ENCODE measurements around the gene FNIP1.

Gene FNIP1

GRCh38 chr5:131795879-131796792, 681 bp downstream of the FNIP1 start:
- peak; percentile 50 for DNase-seq (ENCODE audit: low spot score)
- TF ChIP-seq, protein P1, sequence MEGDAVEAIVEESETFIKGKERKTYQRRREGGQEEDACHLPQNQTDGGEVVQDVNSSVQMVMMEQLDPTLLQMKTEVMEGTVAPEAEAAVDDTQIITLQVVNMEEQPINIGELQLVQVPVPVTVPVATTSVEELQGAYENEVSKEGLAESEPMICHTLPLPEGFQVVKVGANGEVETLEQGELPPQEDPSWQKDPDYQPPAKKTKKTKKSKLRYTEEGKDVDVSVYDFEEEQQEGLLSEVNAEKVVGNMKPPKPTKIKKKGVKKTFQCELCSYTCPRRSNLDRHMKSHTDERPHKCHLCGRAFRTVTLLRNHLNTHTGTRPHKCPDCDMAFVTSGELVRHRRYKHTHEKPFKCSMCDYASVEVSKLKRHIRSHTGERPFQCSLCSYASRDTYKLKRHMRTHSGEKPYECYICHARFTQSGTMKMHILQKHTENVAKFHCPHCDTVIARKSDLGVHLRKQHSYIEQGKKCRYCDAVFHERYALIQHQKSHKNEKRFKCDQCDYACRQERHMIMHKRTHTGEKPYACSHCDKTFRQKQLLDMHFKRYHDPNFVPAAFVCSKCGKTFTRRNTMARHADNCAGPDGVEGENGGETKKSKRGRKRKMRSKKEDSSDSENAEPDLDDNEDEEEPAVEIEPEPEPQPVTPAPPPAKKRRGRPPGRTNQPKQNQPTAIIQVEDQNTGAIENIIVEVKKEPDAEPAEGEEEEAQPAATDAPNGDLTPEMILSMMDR (IDR thresholded peaks at IDR 0.05; ENCODE audit: extremely low read depth, insufficient read depth, missing control alignments) = no peak

DNA sequence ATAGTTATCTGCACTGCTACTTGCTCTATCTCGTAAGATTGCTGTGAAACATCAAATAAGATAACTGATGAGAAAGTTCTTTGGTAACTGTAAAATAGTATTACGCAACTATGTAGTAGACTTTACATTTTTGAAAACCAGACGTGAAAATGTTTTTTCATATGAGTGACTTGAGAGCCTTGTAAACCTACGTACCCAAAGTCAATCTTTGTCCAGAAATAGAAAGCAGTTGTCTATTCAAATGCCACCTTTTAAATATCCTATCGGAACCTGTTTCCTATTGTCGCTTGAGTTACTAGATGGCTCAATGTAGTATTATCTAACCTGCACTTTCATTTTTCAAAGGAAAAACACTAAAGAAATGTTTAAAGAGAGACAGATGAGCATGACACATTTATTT, 1.6 kb downstream of the FNIP1 start:
- TF ChIP-seq, protein P1 (IDR thresholded peaks at IDR 0.05; ENCODE audit: extremely low read depth, insufficient read depth, missing control alignments) = no peak
- in situ Hi-C loops (cut with MboI; ENCODE audit: low pct_unique_long_range_greater_than_20kb, low sequenced_read_pairs, unreplicated experiment) = no loop called here
- DNase-seq (ENCODE audit: low spot score) = peak; percentile 28

More at GRCh38 chr5:131795879-131796792, 681 bp downstream of the FNIP1 start:
- in situ Hi-C loops (cut with MboI; ENCODE audit: low pct_unique_long_range_greater_than_20kb, low sequenced_read_pairs, unreplicated experiment) = no loop called here

DNA sequence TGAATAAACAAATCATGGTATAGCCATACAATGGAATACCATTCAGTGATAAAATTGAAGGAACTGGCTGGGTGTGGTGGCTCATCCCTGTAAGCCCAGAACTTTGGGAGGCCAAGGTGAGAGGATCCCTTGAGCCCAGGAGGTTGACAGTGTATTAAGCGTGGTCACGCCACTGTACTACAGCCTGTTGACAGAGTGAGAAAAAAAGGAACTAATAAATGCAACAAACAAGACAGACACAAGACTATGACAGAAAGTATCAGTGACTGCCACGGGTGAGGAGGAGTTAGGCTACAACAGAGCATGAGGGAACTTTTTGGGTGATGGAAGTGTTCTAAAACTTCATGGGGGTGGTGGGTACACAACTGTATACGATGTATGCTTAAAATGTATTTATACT, 2.2 kb downstream of the FNIP1 start:
- in situ Hi-C loops (cut with MboI; ENCODE audit: low pct_unique_long_range_greater_than_20kb, low sequenced_read_pairs, unreplicated experiment) = no loop called here
- TF ChIP-seq, protein P1 (IDR thresholded peaks at IDR 0.05; ENCODE audit: extremely low read depth, insufficient read depth, missing control alignments) = no peak
- DNase-seq (ENCODE audit: low spot score) = peak; percentile 29

DNA sequence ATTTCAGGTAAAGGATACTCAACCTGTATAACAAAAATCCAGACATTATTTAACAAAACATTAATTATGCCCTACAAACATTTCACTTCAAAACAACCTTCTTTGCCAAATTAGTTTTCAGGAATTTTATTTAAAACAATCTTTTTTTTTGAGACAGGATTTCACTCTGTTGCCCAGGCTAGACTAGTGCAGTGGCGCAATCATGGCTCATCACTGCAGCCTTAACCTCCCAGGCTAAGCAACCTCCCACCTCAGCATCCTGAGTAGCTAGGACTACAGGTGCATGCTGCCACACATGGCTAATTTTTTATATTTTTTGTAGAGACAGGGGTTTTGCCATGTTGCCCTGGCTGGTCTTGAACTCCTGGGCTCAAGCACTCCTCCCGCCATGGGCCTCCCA, 3.9 kb downstream of the FNIP1 start:
- in situ Hi-C loops (cut with MboI; ENCODE audit: low pct_unique_long_range_greater_than_20kb, low sequenced_read_pairs, unreplicated experiment) = no loop called here
- no peak for DNase-seq (ENCODE audit: low spot score)
- TF ChIP-seq, protein P1 (IDR thresholded peaks at IDR 0.05; ENCODE audit: extremely low read depth, insufficient read depth, missing control alignments) = no peak

DNA sequence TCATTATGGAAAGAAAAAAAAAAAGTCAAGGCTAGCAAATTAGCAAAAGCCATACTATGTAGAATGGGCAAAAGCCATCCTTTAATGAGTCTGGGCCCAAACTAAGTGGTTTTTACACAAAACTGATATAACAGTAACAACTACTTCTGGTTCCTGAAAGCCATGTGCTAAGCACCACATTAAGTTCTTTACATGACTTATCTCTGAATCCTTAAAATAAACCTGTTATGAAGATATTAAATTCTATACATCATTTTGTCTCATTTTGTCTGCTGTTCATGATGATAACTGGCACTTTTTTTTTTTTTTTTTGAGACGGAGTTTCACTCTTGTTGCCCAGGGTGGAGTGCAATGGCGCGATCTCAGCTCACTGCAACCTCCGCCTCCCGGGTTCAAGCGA, 5.0 kb downstream of the FNIP1 start:
- in situ Hi-C loops (cut with MboI; ENCODE audit: low pct_unique_long_range_greater_than_20kb, low sequenced_read_pairs, unreplicated experiment) = no loop called here
- no peak for DNase-seq (ENCODE audit: low spot score)
- TF ChIP-seq, protein P1 (IDR thresholded peaks at IDR 0.05; ENCODE audit: extremely low read depth, insufficient read depth, missing control alignments) = no peak

DNA sequence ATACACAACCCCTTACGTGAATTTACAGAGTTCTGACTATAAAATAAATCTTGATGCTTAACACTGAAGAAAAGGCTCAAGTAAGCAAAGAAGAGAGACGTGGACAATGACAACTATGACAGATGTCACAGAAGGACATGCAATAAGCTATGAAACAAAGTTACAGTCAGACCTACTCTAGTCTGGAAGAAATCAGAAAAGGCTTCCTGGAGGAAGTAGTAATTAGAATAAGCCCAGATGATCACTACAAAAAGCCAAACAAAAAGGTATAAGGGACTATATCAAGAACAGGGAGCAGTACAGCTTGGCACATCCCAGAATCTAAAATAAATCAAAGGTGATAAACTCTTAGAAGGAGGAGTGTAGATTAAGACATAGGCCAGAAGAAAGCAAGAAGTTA, 6.3 kb downstream of the FNIP1 start:
- DNase-seq (ENCODE audit: low spot score) = no peak
- TF ChIP-seq, protein P1 (IDR thresholded peaks at IDR 0.05; ENCODE audit: extremely low read depth, insufficient read depth, missing control alignments) = no peak
- in situ Hi-C loops (cut with MboI; ENCODE audit: low pct_unique_long_range_greater_than_20kb, low sequenced_read_pairs, unreplicated experiment) = no loop called here

Data from GM13977 (cell line).